ENCODE measurements around the gene KLHL40. TPM values are rescaled to one million over a fixed set of nuclear protein-coding genes. Genes with fewer than 3 reads are reported as not detected.

KLHL40 gene
- total and polyA plus RNA-seq, 2 donors (not counting 3 experiments of a cell fraction or from before 2014, with no cell fraction given), result not detected

DNA sequence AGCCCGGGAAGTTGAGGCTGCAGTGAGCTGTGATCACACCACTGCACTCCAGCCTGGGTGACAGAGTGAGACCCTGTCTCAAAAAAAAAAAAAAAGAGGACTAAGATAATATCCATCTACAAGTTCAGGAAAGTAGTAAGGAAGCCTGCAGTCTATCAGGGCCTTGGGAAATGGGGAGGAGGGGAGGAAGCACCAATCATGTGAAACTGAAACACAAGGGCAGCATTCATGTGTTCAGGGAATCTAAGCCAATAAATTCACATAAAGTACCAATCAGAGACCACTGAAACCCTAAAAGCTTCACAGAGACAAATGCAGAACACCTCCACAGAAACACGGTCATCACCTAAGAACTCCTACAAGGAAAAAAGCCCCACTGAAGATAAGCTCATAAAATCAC lies 40.1 kb downstream of the KLHL40 start:
- no peak overlapping the region for H3K9ac ChIP-seq (replicated peaks; ENCODE audit: extremely low read depth, insufficient read depth, low read length)
- no peak overlapping the region for H3K4me3 ChIP-seq (replicated peaks in 1 of 3; ENCODE audit: insufficient read depth in 1 of 3, low read depth in 1 of 3, low read length in 3 of 3)
- intact Hi-C loops (cut with micrococcal nuclease), result no loop called here
- no peak for DNase-seq (ENCODE audit: low read depth, low spot score)
- no peaks in the 10 kb centered on the region for H3K4me1 ChIP-seq (ENCODE audit: control insufficient read depth, extremely low read depth, insufficient read depth, low read length)
- H3K4me2 ChIP-seq (ENCODE audit: insufficient read depth, low read length), result no peak overlapping the region
- H2AFZ ChIP-seq (ENCODE audit: low read depth, low read length), result no peak overlapping the region
- peaks cover 8 to 12% of the 10 kb centered on the region in 2 experiments for H3K27me3 ChIP-seq (ENCODE audit: control insufficient read depth in 2 of 2, insufficient read depth in 2 of 2, low read length in 2 of 2)
- FAIRE-seq, result no peak
- H3K9me1 ChIP-seq (replicated peaks; ENCODE audit: control insufficient read depth, extremely low read depth, insufficient read depth, low read length), result no peaks in the 10 kb centered on the region
- POLR2A ChIA-PET, result no interaction called here
- no peaks in the 10 kb centered on the region for H3K9me3 ChIP-seq (replicated peaks; ENCODE audit: control insufficient read depth, insufficient read depth, low read length)
- no peak overlapping the region for H3K27ac ChIP-seq (ENCODE audit: insufficient read depth, low read depth, low read length)
- H3K79me2 ChIP-seq (ENCODE audit: control insufficient read depth, insufficient read depth, low read length), result no peaks in the 10 kb centered on the region
- no TSS peak for BruUV-seq (replicated peaks)
- TF ChIP-seq EZH2 (IDR thresholded peaks at IDR 0.05; ENCODE audit: borderline replicate concordance, low read depth, low read length, severe bottlenecking) (no peak), FOS (IDR thresholded peaks at IDR 0.05; ENCODE audit: borderline replicate concordance, insufficient read depth, low read length) (no peak), POLR2A (IDR thresholded peaks at IDR 0.05; ENCODE audit: low read depth, low read length) (no peak), MYC (IDR thresholded peaks at IDR 0.05; ENCODE audit: low read depth, low read length) (no peak), POLR2AphosphoS5 (IDR thresholded peaks at IDR 0.05; ENCODE audit: insufficient read depth, low read depth, low read length) (no peak), GATA2 (IDR thresholded peaks at IDR 0.05; ENCODE audit: insufficient read depth, insufficient read length, low read depth, low read length) (no peak), JUN (IDR thresholded peaks at IDR 0.05; ENCODE audit: borderline replicate concordance, insufficient read depth, insufficient read length, low read depth) (no peak)
- TF ChIP-seq, protein P1, sequence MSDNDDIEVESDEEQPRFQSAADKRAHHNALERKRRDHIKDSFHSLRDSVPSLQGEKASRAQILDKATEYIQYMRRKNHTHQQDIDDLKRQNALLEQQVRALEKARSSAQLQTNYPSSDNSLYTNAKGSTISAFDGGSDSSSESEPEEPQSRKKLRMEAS (IDR thresholded peaks at IDR 0.05; ENCODE audit: insufficient read depth, insufficient read length), result no peak
- TF ChIP-seq, protein P2, sequence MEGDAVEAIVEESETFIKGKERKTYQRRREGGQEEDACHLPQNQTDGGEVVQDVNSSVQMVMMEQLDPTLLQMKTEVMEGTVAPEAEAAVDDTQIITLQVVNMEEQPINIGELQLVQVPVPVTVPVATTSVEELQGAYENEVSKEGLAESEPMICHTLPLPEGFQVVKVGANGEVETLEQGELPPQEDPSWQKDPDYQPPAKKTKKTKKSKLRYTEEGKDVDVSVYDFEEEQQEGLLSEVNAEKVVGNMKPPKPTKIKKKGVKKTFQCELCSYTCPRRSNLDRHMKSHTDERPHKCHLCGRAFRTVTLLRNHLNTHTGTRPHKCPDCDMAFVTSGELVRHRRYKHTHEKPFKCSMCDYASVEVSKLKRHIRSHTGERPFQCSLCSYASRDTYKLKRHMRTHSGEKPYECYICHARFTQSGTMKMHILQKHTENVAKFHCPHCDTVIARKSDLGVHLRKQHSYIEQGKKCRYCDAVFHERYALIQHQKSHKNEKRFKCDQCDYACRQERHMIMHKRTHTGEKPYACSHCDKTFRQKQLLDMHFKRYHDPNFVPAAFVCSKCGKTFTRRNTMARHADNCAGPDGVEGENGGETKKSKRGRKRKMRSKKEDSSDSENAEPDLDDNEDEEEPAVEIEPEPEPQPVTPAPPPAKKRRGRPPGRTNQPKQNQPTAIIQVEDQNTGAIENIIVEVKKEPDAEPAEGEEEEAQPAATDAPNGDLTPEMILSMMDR (IDR thresholded peaks at IDR 0.05; ENCODE audit: extremely low read depth in 1 of 2, insufficient read depth in 1 of 2, low read depth in 1 of 2, low read length in 2 of 2), result no peak
- CTCF ChIA-PET, result no interaction called here
- H3K36me3 ChIP-seq (ENCODE audit: control insufficient read depth in 2 of 2, extremely low read depth in 1 of 2, insufficient read depth in 2 of 2, low read length in 2 of 2), result no peaks in the 10 kb centered on the region
- dilution Hi-C loops (cut with MboI; ENCODE audit: extremely low pct_ligation_motif_present, low sequenced_read_pairs), result no loop called here
- no peaks in the 10 kb centered on the region for H4K20me1 ChIP-seq (replicated peaks; ENCODE audit: control insufficient read depth, extremely low read depth, insufficient read depth, low read length)
